Measurements from ENCODE around the gene MUC6.

The MUC6 gene

DNA sequence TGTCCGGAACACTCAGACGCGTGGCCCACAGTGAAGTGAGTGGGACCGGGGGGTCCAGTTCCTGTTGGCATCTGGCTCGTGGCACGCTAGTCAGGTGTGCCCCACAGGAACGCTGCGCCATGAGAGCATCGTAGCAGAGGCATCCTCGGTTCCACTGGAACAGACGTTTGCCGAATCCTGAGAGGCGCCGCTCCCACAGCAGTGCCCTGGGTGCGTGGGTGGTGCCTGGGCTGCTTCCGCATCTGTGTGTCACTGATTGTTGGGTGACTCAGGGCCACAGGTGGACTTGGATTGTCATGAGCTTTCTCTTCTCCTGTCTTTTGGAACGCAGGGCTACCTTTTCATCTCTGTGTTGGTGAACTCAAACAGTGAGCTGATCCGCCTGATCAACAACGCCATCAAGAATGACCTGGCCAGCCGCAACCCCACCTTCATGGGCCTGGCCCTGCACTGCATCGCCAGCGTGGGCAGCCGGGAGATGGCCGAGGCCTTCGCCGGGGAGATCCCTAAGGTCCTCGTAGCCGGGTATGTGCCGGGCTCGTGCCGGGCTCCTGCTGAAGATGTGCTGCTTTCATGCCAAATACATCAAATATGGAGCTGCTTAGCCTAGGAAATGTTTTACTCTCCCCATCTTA is 64.7 kb downstream of the MUC6 start:
- H3K4me3 ChIP-seq (ENCODE audit: low read depth, low read length), result no peak overlapping the region
- DNase-seq (ENCODE audit: low read depth), result no peak
- TF ChIP-seq CTCF (IDR thresholded peaks at IDR 0.05; ENCODE audit: low read depth, low read length, missing control alignments), result no peak

GRCh38 chr11:971092-971690 is 65.3 kb downstream of the MUC6 start:
- H3K4me3 ChIP-seq (ENCODE audit: low read depth, low read length), result no peak overlapping the region
- no peak for DNase-seq (ENCODE audit: low read depth)
- no peak for TF ChIP-seq CTCF (IDR thresholded peaks at IDR 0.05; ENCODE audit: low read depth, low read length, missing control alignments)

DNA sequence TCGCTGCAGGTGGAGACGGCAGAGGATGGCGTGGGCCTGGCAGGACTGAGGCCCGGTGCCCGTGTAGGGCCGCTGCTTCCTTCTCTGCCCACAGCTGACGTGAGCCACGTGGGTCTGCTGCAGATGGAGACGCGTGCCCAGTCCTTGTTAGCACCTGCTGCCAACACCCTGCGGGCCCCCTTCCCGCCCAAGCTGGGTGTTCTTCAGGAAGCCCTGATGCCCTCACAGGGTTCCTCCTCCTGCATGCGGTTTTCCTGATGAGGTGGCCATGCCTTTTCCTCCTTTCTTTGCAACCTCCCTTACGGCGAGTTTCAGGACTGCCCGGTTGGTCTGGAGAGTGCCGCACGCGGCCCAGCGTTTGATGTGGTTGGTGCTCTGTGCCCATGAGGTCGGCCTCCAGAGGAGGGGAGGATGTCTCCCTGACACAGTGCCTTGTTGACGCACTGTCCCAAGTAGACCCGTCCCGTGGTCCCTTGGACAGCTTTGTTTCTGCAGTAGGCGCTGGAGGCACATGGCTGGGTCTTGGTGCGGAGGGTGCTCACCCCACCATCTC is 66.1 kb downstream of the MUC6 start:
- no peak for DNase-seq (ENCODE audit: low read depth)
- no peak overlapping the region for H3K4me3 ChIP-seq (ENCODE audit: low read depth, low read length)
- no peak for TF ChIP-seq CTCF (IDR thresholded peaks at IDR 0.05; ENCODE audit: low read depth, low read length, missing control alignments)

DNA sequence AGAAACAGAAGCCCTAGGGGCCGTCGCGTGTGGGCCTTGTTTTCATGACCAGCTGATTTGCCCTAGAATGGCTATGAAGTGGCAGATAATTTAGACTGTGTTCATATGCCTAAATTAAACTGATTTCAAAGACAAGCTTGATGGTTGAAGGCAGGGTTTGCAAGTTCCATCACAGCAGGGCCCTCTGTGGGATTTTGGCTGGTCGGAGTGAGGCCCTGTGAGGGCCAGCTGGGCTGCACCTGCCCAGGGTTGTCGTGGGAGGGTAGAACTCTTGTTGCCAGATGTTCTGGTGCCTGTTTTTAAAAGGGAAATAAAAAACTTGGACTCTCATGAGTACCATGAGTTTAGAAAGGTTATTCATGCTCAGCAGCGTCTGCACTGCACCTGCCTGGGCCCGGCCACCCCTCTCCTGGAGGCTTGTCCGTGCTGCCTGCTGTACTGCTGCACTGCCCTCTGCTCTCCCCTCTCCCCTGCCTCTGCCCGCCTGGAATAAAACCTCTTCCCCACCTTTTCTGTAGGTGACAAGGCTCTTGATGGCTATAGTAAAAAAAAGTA is 66.8 kb downstream of the MUC6 start:
- no peak for DNase-seq (ENCODE audit: low read depth)
- H3K4me3 ChIP-seq (ENCODE audit: low read depth, low read length), result no peak overlapping the region
- no peak for TF ChIP-seq CTCF (IDR thresholded peaks at IDR 0.05; ENCODE audit: low read depth, low read length, missing control alignments)

DNA sequence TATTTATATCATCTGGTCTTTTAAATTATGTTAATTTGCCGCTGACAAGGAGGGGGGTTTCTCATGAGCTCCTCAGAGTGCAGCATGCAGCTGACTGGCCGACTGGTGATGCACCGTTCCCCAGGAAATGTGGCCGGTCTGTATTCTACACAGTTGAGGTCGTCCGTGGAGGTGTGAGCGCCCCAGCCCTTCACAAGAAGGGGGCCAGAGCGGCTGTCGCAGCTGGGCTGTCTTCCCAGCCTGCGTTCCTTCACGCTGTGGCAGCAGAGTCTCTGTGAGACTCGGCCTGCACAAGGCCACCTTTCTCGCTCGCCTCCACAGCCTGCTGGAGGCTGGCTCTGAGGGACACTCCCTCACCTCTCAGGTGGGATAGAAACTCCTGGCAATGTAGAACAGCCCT is 67.7 kb downstream of the MUC6 start:
- DNase-seq (ENCODE audit: low read depth), result no peak
- TF ChIP-seq CTCF (IDR thresholded peaks at IDR 0.05; ENCODE audit: low read depth, low read length, missing control alignments), result no peak
- no peak overlapping the region for H3K4me3 ChIP-seq (ENCODE audit: low read depth, low read length)

GRCh38 chr11:967995-968751 is 68.3 kb downstream of the MUC6 start:
- H3K4me3 ChIP-seq (ENCODE audit: low read depth, low read length), result no peak overlapping the region
- no peak for DNase-seq (ENCODE audit: low read depth)
- TF ChIP-seq CTCF (IDR thresholded peaks at IDR 0.05; ENCODE audit: low read depth, low read length, missing control alignments), result no peak

Data from GM12864 (cell line).